SU-DHL-6 (cell line): ENCODE results near the gene OTOA.

Source experiments
- H2AFZ ChIP-seq: fragments of 200-600 bp; sonication (generic); 2 replicates; pipeline ENCODE4 v1.6.1; 2014; ENCODE audit warnings: low read depth, mild to moderate bottlenecking, moderate library complexity, mixed read lengths, antibody characterized with exemption, low read length; ENCODE audit not compliant: severe bottlenecking
- H3F3A ChIP-seq: fragments of 200-600 bp; shearing (Covaris generic); 2 replicates; pipeline ENCODE4 v1.6.0; 2016; ENCODE audit warnings: antibody characterized with exemption, mild to moderate bottlenecking; ENCODE audit not compliant: insufficient read depth
- H3K27ac ChIP-seq: fragments of 200-600 bp; sonication (generic); 2 replicates; pipeline ENCODE4 v1.5.1; 2016; ENCODE audit warnings: low read depth, mild to moderate bottlenecking, low read length, moderate library complexity, mixed read lengths
- H3K27me3 ChIP-seq: fragments of 200-600 bp; sonication (generic), shearing (Covaris generic); 2 replicates; pipeline ENCODE4 v1.6.0; 2014; ENCODE audit warnings: mild to moderate bottlenecking, low read length
- H3K36me3 ChIP-seq: fragments of 200-600 bp; sonication (generic); 2 replicates; pipeline ENCODE4 v1.6.1; 2014; ENCODE audit warnings: mild to moderate bottlenecking, low read length, mixed read lengths
- H3K4me2 ChIP-seq: fragments of 300-600, 200-600 bp; shearing (Covaris generic), sonication (generic); 2 replicates; pipeline ENCODE4 v1.6.0; 2014; ENCODE audit warnings: low read length, low read depth, mild to moderate bottlenecking; ENCODE audit not compliant: poor library complexity, severe bottlenecking
- H3K4me3 ChIP-seq: fragments of 200-600 bp; sonication (generic); 2 replicates; pipeline ENCODE4 v1.5.1; 2014; ENCODE audit warnings: antibody characterized with exemption, low read length, mild to moderate bottlenecking, mixed read lengths; ENCODE audit not compliant: insufficient read depth, poor library complexity, severe bottlenecking
- H3K79me2 ChIP-seq: fragments of 200-600 bp; sonication (generic); 2 replicates; pipeline ENCODE4 v1.6.1; 2014; ENCODE audit warnings: mild to moderate bottlenecking, low read length, moderate library complexity; ENCODE audit not compliant: insufficient read depth
- H3K9ac ChIP-seq: fragments of 200-600 bp; sonication (generic); 2 replicates; pipeline ENCODE4 v1.7.0; 2014; ENCODE audit warnings: mild to moderate bottlenecking, low read length
- H3K9me2 ChIP-seq: fragments of 200-600 bp; sonication (generic); replicated peaks from 2 replicates; pipeline ENCODE4 v1.6.1; 2014; ENCODE audit warnings: low read length; ENCODE audit not compliant: insufficient read depth
- H3K9me3 ChIP-seq: fragments of 200-600 bp; sonication (generic); 2 replicates; pipeline ENCODE4 v1.6.1; 2014; ENCODE audit warnings: low read length, mixed read lengths; ENCODE audit not compliant: insufficient read depth
- H4K20me1 ChIP-seq: fragments of 200-600 bp; sonication (generic); 2 replicates; pipeline ENCODE4 v1.6.1; 2014; ENCODE audit warnings: low read depth, mild to moderate bottlenecking, antibody characterized with exemption, low read length, moderate library complexity, mixed read lengths
- EZH2phosphoT487 ChIP-seq: fragments of 200-600 bp; sonication (generic), shearing (Covaris generic); conservative IDR thresholded peaks from 2 replicates; pipeline ENCODE4 v1.6.1; 2018; ENCODE audit warnings: mild to moderate bottlenecking, antibody characterized with exemption, low read length, moderate library complexity, mixed read lengths
- TF ChIP-seq, protein P1 (sequence below): fragments of 200-600 bp; sonication (generic); IDR thresholded peaks from one replicate; pipeline ENCODE4 v1.5.1; 2017; ENCODE audit warnings: antibody characterized with exemption, mild to moderate bottlenecking, low read length, moderate library complexity; ENCODE audit not compliant: insufficient read depth, poor library complexity, severe bottlenecking

OTOA gene

DNA sequence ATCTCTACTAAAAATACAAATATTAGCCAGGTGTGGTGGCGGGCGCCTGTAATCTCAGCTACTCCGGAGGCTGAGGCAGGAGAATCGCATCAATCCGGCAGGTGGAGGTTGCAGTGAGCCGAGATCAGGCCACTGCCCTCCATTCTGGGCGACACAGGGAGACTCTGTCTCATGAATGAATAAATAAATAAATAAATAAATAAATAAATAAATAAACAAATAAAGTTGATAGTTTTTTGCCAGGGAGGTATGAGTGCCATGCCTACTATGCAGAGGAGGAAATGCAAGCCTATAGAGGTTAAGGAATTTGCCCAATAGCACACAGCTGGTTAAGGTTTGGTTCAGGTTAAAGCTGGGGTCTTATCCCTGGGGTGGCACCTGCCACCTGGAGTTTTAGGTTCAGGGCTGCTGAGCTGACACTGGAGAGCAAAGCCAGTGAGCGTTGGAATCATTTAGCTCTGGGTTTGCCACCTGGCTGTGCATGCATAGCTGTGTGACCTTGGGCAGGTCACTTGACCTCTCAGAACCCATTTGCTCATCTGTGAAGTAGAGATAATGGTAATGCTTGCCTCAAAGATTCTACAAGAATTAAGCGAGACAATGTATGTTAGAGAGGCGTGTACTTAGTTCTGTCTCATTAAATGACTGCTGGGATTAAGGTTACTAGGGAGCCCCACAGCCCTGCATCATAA, 1.2 kb downstream of the OTOA start:
- H3K4me2 ChIP-seq: no peak overlapping the region
- H3K27ac ChIP-seq: no peak overlapping the region
- no peaks in the 10 kb centered on the region for H3K79me2 ChIP-seq
- no peak overlapping the region for H2AFZ ChIP-seq
- no peaks in the 10 kb centered on the region for H3K9me2 ChIP-seq
- TF ChIP-seq, protein P1, sequence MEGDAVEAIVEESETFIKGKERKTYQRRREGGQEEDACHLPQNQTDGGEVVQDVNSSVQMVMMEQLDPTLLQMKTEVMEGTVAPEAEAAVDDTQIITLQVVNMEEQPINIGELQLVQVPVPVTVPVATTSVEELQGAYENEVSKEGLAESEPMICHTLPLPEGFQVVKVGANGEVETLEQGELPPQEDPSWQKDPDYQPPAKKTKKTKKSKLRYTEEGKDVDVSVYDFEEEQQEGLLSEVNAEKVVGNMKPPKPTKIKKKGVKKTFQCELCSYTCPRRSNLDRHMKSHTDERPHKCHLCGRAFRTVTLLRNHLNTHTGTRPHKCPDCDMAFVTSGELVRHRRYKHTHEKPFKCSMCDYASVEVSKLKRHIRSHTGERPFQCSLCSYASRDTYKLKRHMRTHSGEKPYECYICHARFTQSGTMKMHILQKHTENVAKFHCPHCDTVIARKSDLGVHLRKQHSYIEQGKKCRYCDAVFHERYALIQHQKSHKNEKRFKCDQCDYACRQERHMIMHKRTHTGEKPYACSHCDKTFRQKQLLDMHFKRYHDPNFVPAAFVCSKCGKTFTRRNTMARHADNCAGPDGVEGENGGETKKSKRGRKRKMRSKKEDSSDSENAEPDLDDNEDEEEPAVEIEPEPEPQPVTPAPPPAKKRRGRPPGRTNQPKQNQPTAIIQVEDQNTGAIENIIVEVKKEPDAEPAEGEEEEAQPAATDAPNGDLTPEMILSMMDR: no peak
- no peak for TF ChIP-seq EZH2phosphoT487
- no peaks in the 10 kb centered on the region for H3K27me3 ChIP-seq
- no peaks in the 10 kb centered on the region for H4K20me1 ChIP-seq
- no peaks in the 10 kb centered on the region for H3K36me3 ChIP-seq
- no peaks in the 10 kb centered on the region for H3K9me3 ChIP-seq
- no peak overlapping the region for H3K4me3 ChIP-seq
- H3K9ac ChIP-seq: no peak overlapping the region
- no peaks in the 10 kb centered on the region for H3F3A ChIP-seq

DNA sequence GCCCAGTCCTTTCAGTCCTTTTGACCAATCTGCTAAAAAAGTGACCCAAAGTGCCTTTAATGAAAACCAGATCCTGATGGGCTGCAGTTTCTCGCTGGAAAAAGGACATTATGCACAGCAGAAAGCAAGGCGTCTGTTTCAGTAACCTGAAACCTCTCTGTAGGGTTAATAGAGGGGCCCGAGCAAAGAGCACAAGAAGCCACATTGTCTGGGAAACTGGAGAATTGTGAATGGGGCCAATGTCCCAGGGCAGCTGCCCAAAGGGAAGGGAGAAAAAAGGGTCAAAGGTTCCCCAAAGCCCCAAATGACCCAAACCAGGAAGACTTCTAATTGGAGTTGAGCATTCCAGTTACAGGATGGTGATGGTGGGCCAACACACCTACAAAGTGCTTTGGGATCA, 3.0 kb downstream of the OTOA start:
- H3K9ac ChIP-seq: no peak overlapping the region
- H3K4me2 ChIP-seq: no peak overlapping the region
- H4K20me1 ChIP-seq: no peaks in the 10 kb centered on the region
- H3K36me3 ChIP-seq: no peaks in the 10 kb centered on the region
- no peak for TF ChIP-seq EZH2phosphoT487
- TF ChIP-seq, protein P1: no peak
- no peak overlapping the region for H3K4me3 ChIP-seq
- H3K27me3 ChIP-seq: no peaks in the 10 kb centered on the region
- H3K9me2 ChIP-seq: no peaks in the 10 kb centered on the region
- H3K79me2 ChIP-seq: no peaks in the 10 kb centered on the region
- no peak overlapping the region for H2AFZ ChIP-seq
- no peak overlapping the region for H3K27ac ChIP-seq
- H3F3A ChIP-seq: no peaks in the 10 kb centered on the region
- no peaks in the 10 kb centered on the region for H3K9me3 ChIP-seq

DNA sequence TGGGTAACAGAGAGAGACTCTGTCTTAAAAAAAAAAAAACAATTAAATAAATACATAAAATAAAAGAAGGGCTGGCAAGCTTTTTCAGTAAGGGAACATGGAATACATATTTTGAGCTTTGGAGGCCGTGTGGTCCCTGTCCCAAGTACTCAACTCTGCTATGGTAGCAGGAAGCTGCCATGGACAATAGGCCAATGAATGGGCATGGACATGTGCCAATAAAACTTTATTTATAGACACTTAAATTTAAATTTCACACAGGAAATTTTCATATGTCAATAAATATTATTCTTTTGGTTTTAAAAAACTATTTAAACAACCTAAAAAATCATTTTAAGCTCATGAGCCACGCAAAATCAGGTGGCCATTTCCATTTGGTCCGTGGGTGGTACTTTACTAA, 3.8 kb downstream of the OTOA start:
- Histone ChIP-seq H3K4me3 (no peak overlapping the region), H3K4me2 (no peak overlapping the region)

More for the DNA sequence above, 3.8 kb downstream of the OTOA start:
- Histone ChIP-seq H3K9me3 (no peaks in the 10 kb centered on the region), H2AFZ (no peak overlapping the region), H4K20me1 (no peaks in the 10 kb centered on the region), H3K27ac (no peak overlapping the region), H3K36me3 (no peaks in the 10 kb centered on the region), H3K79me2 (no peaks in the 10 kb centered on the region), H3K9ac (no peak overlapping the region), H3F3A (no peaks in the 10 kb centered on the region), H3K9me2 (no peaks in the 10 kb centered on the region), H3K27me3 (no peaks in the 10 kb centered on the region)
- TF ChIP-seq, protein P1: no peak
- no peak for TF ChIP-seq EZH2phosphoT487
